Chondrocyte (in vitro differentiated cells): Measurements from ENCODE around the gene GNB1. TPM values are rescaled to one million over a fixed set of nuclear protein-coding genes. Genes with fewer than 3 reads are reported as not detected.
A peak's percentile ranks its signal among the peaks of the same experiment; 100 is the strongest.

Experiments
- DNase-seq: peaks from one replicate; pipeline ENCODE4 v3.0.0; 2021; ENCODE audit warnings: mixed read lengths, low spot score
- H3K27ac Mint-ChIP-seq: one replicate; pipeline ENCODE4 v1.8.0; 2021; ENCODE audit warnings: mild to moderate bottlenecking, moderate library complexity, mixed read lengths; ENCODE audit not compliant: unreplicated experiment
- H3K27me3 Mint-ChIP-seq: 2 replicates; pipeline ENCODE4 v1.8.0; 2021; ENCODE audit warnings: low read depth, mixed read lengths
- H3K36me3 Mint-ChIP-seq: 2 replicates; pipeline ENCODE4 v1.8.0; 2021; ENCODE audit warnings: low read depth, mixed read lengths
- H3K4me1 Mint-ChIP-seq: 2 replicates; pipeline ENCODE4 v1.8.0; 2021; ENCODE audit warnings: low read depth, mild to moderate bottlenecking, mixed read lengths
- H3K4me3 Mint-ChIP-seq: one replicate; pipeline ENCODE4 v1.8.0; 2021; ENCODE audit warnings: mild to moderate bottlenecking, moderate library complexity, mixed read lengths; ENCODE audit not compliant: unreplicated experiment
- H3K9me3 Mint-ChIP-seq: 2 replicates; pipeline ENCODE4 v1.8.0; 2021; ENCODE audit warnings: low read depth, mixed read lengths
- CTCF ChIP-seq: fragments of 200-600 bp; sonication (generic); IDR thresholded peaks from 2 replicates; pipeline ENCODE4 v1.5.0; 2021; ENCODE audit warnings: antibody characterized with exemption, mild to moderate bottlenecking, moderate library complexity
- total RNA-seq: library from RNA; stranded (reverse); gene quantifications from 3 replicates; pipeline ENCODE4 v1.2.1, GENCODE V29; 2021

The GNB1 gene
- total RNA-seq, 1 donor from 2014 or later, result 538 TPM

GRCh38 chr1:1921901-1922701 lies 31.2 kb upstream of the GNB1 start:
- H3K4me3 Mint-ChIP-seq, result no peak overlapping the region
- TF ChIP-seq CTCF, result no peak
- no peaks in the 10 kb centered on the region for H3K9me3 Mint-ChIP-seq
- no peaks in the 10 kb centered on the region for H3K36me3 Mint-ChIP-seq
- no peak overlapping the region for H3K27ac Mint-ChIP-seq
- DNase-seq, result no peak
- peaks cover 3% of the 10 kb centered on the region for H3K4me1 Mint-ChIP-seq
- H3K27me3 Mint-ChIP-seq, result no peaks in the 10 kb centered on the region

- no peak for TF ChIP-seq CTCF
- no peaks in the 10 kb centered on the region for H3K36me3 Mint-ChIP-seq
- no peak for DNase-seq
- peaks cover 3% of the 10 kb centered on the region for H3K4me1 Mint-ChIP-seq
- H3K4me3 Mint-ChIP-seq, result no peak overlapping the region
- H3K9me3 Mint-ChIP-seq, result no peaks in the 10 kb centered on the region
- H3K27me3 Mint-ChIP-seq, result no peaks in the 10 kb centered on the region
- no peak overlapping the region for H3K27ac Mint-ChIP-seq
Observed at GRCh38 chr1:1921459-1921862, 30.6 kb upstream of the GNB1 start.

GRCh38 chr1:1920608-1921458 lies 29.9 kb upstream of the GNB1 start:
- no peaks in the 10 kb centered on the region for H3K27me3 Mint-ChIP-seq
- H3K9me3 Mint-ChIP-seq, result no peaks in the 10 kb centered on the region
- no peak overlapping the region for H3K27ac Mint-ChIP-seq
- peaks cover 3% of the 10 kb centered on the region for H3K4me1 Mint-ChIP-seq
- no peak for TF ChIP-seq CTCF
- H3K36me3 Mint-ChIP-seq, result no peaks in the 10 kb centered on the region
- H3K4me3 Mint-ChIP-seq, result no peak overlapping the region
- peak; percentile 87 for DNase-seq

GRCh38 chr1:1920057-1920607 lies 29.2 kb upstream of the GNB1 start:
- H3K9me3 Mint-ChIP-seq, result no peaks in the 10 kb centered on the region
- no peaks in the 10 kb centered on the region for H3K36me3 Mint-ChIP-seq
- no peak overlapping the region for H3K4me3 Mint-ChIP-seq
- TF ChIP-seq CTCF, result no peak
- DNase-seq, result peak; percentile 81
- peaks cover 3% of the 10 kb centered on the region for H3K4me1 Mint-ChIP-seq
- no peak overlapping the region for H3K27ac Mint-ChIP-seq
- H3K27me3 Mint-ChIP-seq, result no peaks in the 10 kb centered on the region
